ENCODE results near the gene ANKRD63. TPM values are rescaled to one million over a fixed set of nuclear protein-coding genes. Genes with fewer than 3 reads are reported as not detected.

Gene ANKRD63
- total and polyA plus RNA-seq, 2 of the 8 experiments (the other 6 are each of a cell fraction or from before 2014, with no cell fraction given), result 0.18 to 0.26 TPM

DNA sequence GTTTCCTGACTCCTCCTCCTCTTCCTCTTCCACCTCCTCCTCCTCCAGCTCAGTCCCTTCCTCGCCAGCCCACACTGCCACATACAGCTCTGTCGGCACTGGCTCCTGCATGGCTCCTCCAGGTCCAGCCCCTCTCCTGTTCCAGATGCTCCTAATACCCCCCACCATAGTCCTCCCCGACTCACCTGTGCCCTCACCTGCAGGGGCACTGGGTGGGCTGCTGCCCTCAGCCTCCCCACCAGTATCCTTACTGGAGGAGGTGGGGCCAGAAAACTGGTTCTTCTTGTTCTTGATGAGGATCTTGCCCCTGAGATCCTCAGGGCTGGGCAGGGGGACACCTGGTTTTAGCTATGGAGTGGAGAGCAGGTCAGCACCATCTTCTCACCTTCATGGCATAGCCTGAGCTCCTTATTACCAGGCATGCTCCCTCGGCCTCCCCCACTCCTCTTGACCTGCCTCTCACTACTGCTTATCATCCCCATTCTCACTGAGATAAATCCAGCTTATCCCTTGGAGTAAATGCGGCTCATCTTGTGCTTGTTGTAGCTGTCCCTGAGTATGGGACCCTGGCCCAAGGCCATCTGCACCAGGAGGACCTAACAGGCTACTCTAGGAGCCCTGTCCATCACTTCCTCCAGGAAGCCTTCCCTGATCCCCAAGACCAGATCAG, 13.8 kb upstream of the ANKRD63 start (continued):
- TF ChIP-seq SP1 (IDR thresholded peaks at IDR 0.05; ENCODE audit: low read depth, low read length), result no peak

Data from H1 (cell line).